ENCODE results near the gene UBL4A. TPM values are rescaled to one million over a fixed set of nuclear protein-coding genes. Genes with fewer than 3 reads are reported as not detected.

The UBL4A gene
- total and polyA plus RNA-seq, 2 donors (not counting 3 experiments of a cell fraction or from before 2014, with no cell fraction given) = 25.3 to 31.4 TPM

GRCh38 chrX:154464806-154465365 is 21.5 kb downstream of the UBL4A start:
- no peaks in the 10 kb centered on the region for H3K9me1 ChIP-seq (replicated peaks; ENCODE audit: control insufficient read depth, extremely low read depth, insufficient read depth, low read length)
- H3K9ac ChIP-seq (replicated peaks; ENCODE audit: extremely low read depth, insufficient read depth, low read length) = no peak overlapping the region
- peaks cover 0 to 43% of the 10 kb centered on the region in 2 experiments for H3K36me3 ChIP-seq (ENCODE audit: control insufficient read depth in 2 of 2, extremely low read depth in 1 of 2, insufficient read depth in 2 of 2, low read length in 2 of 2)
- BruUV-seq (replicated peaks) = no TSS peak
- H3K4me2 ChIP-seq (ENCODE audit: insufficient read depth, low read length) = no peak overlapping the region
- no peak overlapping the region for H3K4me3 ChIP-seq (replicated peaks in 1 of 3; ENCODE audit: insufficient read depth in 1 of 3, low read depth in 1 of 3, low read length in 3 of 3)
- no peak for DNase-seq (ENCODE audit: low read depth, low spot score)
- no peak for FAIRE-seq
- H4K20me1 ChIP-seq (replicated peaks; ENCODE audit: control insufficient read depth, extremely low read depth, insufficient read depth, low read length) = no peaks in the 10 kb centered on the region
- CTCF ChIA-PET = interaction anchor here (1.2 kb wide), 1 partner anchor 12 kb away, joined by 3 read pairs; no protein-coding TSS in a partner anchor
- intact Hi-C loops (cut with micrococcal nuclease) (no loop called here), dilution Hi-C loops (cut with MboI; ENCODE audit: extremely low pct_ligation_motif_present, low sequenced_read_pairs) (no loop called here)
- H3K4me1 ChIP-seq (ENCODE audit: control insufficient read depth, extremely low read depth, insufficient read depth, low read length) = no peaks in the 10 kb centered on the region
- H2AFZ ChIP-seq (ENCODE audit: low read depth, low read length) = no peak overlapping the region
- no peaks in the 10 kb centered on the region for H3K9me3 ChIP-seq (replicated peaks; ENCODE audit: control insufficient read depth, insufficient read depth, low read length)
- H3K27ac ChIP-seq (ENCODE audit: insufficient read depth, low read depth, low read length) = no peak overlapping the region
- H3K27me3 ChIP-seq (ENCODE audit: control insufficient read depth in 2 of 2, insufficient read depth in 2 of 2, low read length in 2 of 2) = no peaks in the 10 kb centered on the region
- H3K79me2 ChIP-seq (ENCODE audit: control insufficient read depth, insufficient read depth, low read length) = peaks cover 10% of the 10 kb centered on the region
- no peak for TF ChIP-seq CTCF (IDR thresholded peaks at IDR 0.05; ENCODE audit: extremely low read depth in 1 of 2, insufficient read depth in 1 of 2, low read depth in 1 of 2, low read length in 2 of 2)
- no peak for TF ChIP-seq MAX (IDR thresholded peaks at IDR 0.05; ENCODE audit: insufficient read depth, insufficient read length)
- no peak for TF ChIP-seq JUN (IDR thresholded peaks at IDR 0.05; ENCODE audit: borderline replicate concordance, insufficient read depth, insufficient read length, low read depth)
- no peak for TF ChIP-seq MYC (IDR thresholded peaks at IDR 0.05; ENCODE audit: low read depth, low read length)
- TF ChIP-seq POLR2AphosphoS5 (IDR thresholded peaks at IDR 0.05; ENCODE audit: insufficient read depth, low read depth, low read length) = no peak
- no peak for TF ChIP-seq GATA2 (IDR thresholded peaks at IDR 0.05; ENCODE audit: insufficient read depth, insufficient read length, low read depth, low read length)
- POLR2A ChIA-PET = no interaction called here
